Nephron progenitor cell (in vitro differentiated cells): ENCODE results near the gene LRRC42.
A peak's percentile ranks its signal among the peaks of the same experiment; 100 is the strongest.

Experiments
- DNase-seq: peaks from one replicate; pipeline ENCODE4 v3.0.0; 2021
- H3K27ac Mint-ChIP-seq: 2 replicates; pipeline ENCODE4 v1.8.0; 2021; ENCODE audit warnings: mild to moderate bottlenecking, moderate library complexity, mixed read lengths
- H3K27me3 Mint-ChIP-seq: 2 replicates; pipeline ENCODE4 v1.8.0; 2021; ENCODE audit warnings: mild to moderate bottlenecking, low read depth, mixed read lengths; ENCODE audit not compliant: poor library complexity
- H3K36me3 Mint-ChIP-seq: 2 replicates; pipeline ENCODE4 v1.8.0; 2021; ENCODE audit warnings: low read depth, mixed read lengths
- H3K4me1 Mint-ChIP-seq: 2 replicates; pipeline ENCODE4 v1.8.0; 2021; ENCODE audit warnings: mixed read lengths
- H3K4me3 Mint-ChIP-seq: 2 replicates; pipeline ENCODE4 v1.8.0; 2021; ENCODE audit warnings: mild to moderate bottlenecking, moderate library complexity, mixed read lengths
- H3K9me3 Mint-ChIP-seq: 2 replicates; pipeline ENCODE4 v1.8.0; 2021; ENCODE audit warnings: mild to moderate bottlenecking, moderate library complexity, mixed read lengths
- TF ChIP-seq, protein P1 (sequence below): fragments of 200-600 bp; sonication (generic); IDR thresholded peaks from 2 replicates; pipeline ENCODE4 v1.5.0; 2021; ENCODE audit warnings: antibody characterized with exemption

Gene LRRC42, protein sequence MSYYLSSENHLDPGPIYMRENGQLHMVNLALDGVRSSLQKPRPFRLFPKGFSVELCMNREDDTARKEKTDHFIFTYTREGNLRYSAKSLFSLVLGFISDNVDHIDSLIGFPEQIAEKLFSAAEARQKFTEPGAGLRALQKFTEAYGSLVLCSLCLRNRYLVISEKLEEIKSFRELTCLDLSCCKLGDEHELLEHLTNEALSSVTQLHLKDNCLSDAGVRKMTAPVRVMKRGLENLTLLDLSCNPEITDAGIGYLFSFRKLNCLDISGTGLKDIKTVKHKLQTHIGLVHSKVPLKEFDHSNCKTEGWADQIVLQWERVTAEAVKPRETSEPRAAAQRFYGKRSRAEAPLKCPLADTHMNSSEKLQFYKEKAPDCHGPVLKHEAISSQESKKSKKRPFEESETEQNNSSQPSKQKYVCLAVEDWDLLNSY

DNA sequence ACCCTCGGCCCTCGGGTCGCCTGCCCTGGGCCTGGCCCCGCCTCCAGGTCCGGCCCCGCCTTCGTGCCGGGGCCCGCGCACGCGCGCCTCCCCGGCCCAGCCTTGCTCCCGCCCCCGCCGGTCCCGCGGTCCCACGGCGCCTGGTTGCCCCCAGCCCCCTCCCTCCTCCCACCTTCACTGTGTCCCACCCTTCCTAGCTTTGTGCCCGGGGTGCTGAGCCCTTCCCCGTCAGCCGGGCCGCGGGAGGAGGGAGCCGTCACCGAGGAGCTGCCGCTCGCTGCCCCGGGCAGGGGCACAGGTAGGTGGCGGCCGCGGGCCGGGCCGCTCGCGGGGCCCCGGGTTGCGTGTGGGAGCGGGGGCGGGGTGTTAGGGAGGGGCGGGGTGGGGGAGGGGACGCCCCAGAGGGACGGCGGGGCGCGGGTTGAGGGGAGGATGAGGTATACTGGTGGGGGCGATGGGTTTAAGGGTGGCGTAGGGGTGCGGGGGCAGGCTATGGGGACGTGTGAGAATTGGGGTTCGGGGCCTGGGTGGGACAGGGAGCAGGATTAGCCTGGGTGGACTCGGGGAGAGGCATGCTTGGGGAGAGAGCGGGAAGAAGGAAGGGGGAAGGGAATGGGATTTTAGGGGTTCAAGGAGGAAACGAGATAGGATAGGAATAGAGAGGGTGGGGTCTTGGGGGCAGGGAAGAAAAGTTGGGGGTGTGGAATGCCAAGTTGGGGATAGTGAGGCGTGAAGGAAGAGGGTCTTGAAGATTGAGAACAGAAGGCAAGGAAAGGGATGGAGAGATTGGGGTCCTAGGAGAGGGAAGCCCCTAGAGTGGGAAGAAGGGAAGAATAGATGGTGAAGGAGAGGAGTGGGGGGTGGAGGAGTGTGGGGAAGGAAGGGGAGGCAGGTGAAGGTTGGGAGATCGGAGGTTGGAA, at the start of gene LRRC42:
Gene LRRC42 (plus strand): TSS at position 99 of the 920 bp plus-strand sequence. CDS start 5,650 bp downstream, outside the sequence.
- no peaks in the 10 kb centered on the region for H3K9me3 Mint-ChIP-seq
- H3K36me3 Mint-ChIP-seq, result peaks cover 21% of the 10 kb centered on the region
- H3K27ac Mint-ChIP-seq, result peak within 1 kb of the TSS; percentile 93
- peak within 1 kb of the TSS; percentile 94 for H3K4me3 Mint-ChIP-seq
- DNase-seq, result no peak
- H3K27me3 Mint-ChIP-seq, result no peaks in the 10 kb centered on the region
- TF ChIP-seq, protein P1, sequence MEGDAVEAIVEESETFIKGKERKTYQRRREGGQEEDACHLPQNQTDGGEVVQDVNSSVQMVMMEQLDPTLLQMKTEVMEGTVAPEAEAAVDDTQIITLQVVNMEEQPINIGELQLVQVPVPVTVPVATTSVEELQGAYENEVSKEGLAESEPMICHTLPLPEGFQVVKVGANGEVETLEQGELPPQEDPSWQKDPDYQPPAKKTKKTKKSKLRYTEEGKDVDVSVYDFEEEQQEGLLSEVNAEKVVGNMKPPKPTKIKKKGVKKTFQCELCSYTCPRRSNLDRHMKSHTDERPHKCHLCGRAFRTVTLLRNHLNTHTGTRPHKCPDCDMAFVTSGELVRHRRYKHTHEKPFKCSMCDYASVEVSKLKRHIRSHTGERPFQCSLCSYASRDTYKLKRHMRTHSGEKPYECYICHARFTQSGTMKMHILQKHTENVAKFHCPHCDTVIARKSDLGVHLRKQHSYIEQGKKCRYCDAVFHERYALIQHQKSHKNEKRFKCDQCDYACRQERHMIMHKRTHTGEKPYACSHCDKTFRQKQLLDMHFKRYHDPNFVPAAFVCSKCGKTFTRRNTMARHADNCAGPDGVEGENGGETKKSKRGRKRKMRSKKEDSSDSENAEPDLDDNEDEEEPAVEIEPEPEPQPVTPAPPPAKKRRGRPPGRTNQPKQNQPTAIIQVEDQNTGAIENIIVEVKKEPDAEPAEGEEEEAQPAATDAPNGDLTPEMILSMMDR, result no peak
- H3K4me1 Mint-ChIP-seq, result peaks cover 70% of the 10 kb centered on the region

DNA sequence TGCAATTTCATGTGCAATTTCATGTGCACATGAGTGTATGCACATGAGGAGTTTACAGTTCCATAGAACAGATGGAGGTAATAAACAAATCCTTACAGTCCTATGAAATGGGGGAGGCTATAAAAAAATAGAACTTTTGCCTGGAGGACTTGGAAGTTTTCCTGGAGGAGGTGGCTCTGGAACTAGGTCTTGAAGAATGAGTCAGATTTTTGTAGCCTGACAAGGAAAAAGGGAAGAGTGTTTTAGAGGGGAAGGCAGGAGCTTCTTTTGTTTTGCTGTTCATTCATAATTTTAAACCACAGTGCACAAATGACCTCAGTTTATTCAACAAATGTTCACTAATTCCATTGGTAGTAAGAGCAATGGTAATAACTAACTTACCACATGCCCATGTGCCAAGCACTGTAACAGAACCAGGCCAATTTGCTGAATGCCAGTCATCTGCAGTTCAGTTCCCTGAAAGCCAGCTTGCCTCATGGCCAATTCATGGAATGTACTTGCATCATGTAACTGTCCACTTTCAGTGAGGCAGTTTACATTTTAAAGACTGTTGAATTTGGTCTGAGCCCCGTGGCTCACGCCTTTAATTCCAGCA, 49.4 kb upstream of the LRRC42 start:
- H3K9me3 Mint-ChIP-seq, result no peaks in the 10 kb centered on the region
- DNase-seq, result no peak
- H3K27ac Mint-ChIP-seq, result no peak overlapping the region
- no peak overlapping the region for H3K4me3 Mint-ChIP-seq
- peaks cover 15% of the 10 kb centered on the region for H3K27me3 Mint-ChIP-seq
- peaks cover 62% of the 10 kb centered on the region for H3K4me1 Mint-ChIP-seq
- TF ChIP-seq, protein P1, result no peak
- H3K36me3 Mint-ChIP-seq, result no peaks in the 10 kb centered on the region

DNA sequence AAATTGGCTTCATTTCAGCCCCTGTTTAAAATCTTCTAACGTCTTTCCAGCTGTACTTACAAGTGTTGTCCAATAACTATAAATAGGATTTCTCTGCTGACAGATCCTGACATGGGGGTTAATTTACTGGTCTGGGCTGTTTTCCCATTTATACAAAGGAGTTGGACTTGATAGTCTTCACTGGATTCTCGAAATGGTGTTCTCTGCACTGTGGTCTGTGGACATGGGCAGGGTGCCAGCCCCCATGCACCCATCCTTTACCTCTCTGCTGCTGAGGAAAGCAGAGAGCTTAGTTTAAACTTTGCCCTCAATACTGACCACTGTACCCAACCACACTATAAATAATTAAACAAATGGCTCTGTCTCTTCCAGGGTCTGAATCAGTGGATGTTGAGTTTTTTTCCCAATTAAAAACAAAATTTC, 46.9 kb upstream of the LRRC42 start:
- Mint-ChIP-seq H3K9me3 (no peaks in the 10 kb centered on the region), H3K36me3 (no peaks in the 10 kb centered on the region), H3K27me3 (peaks cover 15% of the 10 kb centered on the region), H3K27ac (peak overlapping the region; percentile 50), H3K4me1 (peaks cover 43% of the 10 kb centered on the region), H3K4me3 (no peak overlapping the region)
- no peak for DNase-seq
- TF ChIP-seq, protein P1, result no peak

GRCh38 chr1:53899708-53900107, 46.4 kb upstream of the LRRC42 start:
- TF ChIP-seq, protein P1, result no peak
- no peak overlapping the region for H3K27ac Mint-ChIP-seq
- peaks cover 12% of the 10 kb centered on the region for H3K27me3 Mint-ChIP-seq
- no peak for DNase-seq
- H3K9me3 Mint-ChIP-seq, result no peaks in the 10 kb centered on the region
- no peak overlapping the region for H3K4me3 Mint-ChIP-seq
- H3K4me1 Mint-ChIP-seq, result peaks cover 38% of the 10 kb centered on the region
- H3K36me3 Mint-ChIP-seq, result no peaks in the 10 kb centered on the region

GRCh38 chr1:53902235-53903138, 43.7 kb upstream of the LRRC42 start:
- H3K4me3 Mint-ChIP-seq, result no peak overlapping the region
- H3K27me3 Mint-ChIP-seq, result peaks cover 3% of the 10 kb centered on the region
- TF ChIP-seq, protein P1, result no peak
- DNase-seq, result no peak
- H3K27ac Mint-ChIP-seq, result no peak overlapping the region
- peaks cover 15% of the 10 kb centered on the region for H3K4me1 Mint-ChIP-seq
- H3K36me3 Mint-ChIP-seq, result no peaks in the 10 kb centered on the region
- no peaks in the 10 kb centered on the region for H3K9me3 Mint-ChIP-seq
